Ovary (tissue), 3 donors: ENCODE results near the gene BRAT1.

Source experiments
- EP300 ChIP-seq: sonication (generic); formaldehyde crosslinking; IDR thresholded peaks from one replicate; pipeline ENCODE4 v1.6.1; 2017; ENCODE audit warnings: antibody characterized with exemption
- POLR2A ChIP-seq: fragments of 450-650 bp; IDR thresholded peaks from one replicate; pipeline ENCODE4 v1.6.1; 2017; ENCODE audit warnings: antibody characterized with exemption, mild to moderate bottlenecking, moderate library complexity
- TF ChIP-seq, protein P1 (sequence below), 3 donors: fragments of 450-650 bp in 2 of 3; fragments of 200-600 bp in 1 of 3; IDR thresholded peaks; one replicate each; pipeline versions ENCODE4 v1.5.1 to v1.8.0; 2016 to 2022; ENCODE audit warnings: antibody characterized with exemption in 3 of 3, mild to moderate bottlenecking in 1 of 3
- donor health status: DM: no; HTN: no; CAD: no.

GRCh38 chr7:2595258-2595860, 40.0 kb upstream of the BRAT1 start:
- TF ChIP-seq POLR2A, result no peak
- TF ChIP-seq, protein P1, sequence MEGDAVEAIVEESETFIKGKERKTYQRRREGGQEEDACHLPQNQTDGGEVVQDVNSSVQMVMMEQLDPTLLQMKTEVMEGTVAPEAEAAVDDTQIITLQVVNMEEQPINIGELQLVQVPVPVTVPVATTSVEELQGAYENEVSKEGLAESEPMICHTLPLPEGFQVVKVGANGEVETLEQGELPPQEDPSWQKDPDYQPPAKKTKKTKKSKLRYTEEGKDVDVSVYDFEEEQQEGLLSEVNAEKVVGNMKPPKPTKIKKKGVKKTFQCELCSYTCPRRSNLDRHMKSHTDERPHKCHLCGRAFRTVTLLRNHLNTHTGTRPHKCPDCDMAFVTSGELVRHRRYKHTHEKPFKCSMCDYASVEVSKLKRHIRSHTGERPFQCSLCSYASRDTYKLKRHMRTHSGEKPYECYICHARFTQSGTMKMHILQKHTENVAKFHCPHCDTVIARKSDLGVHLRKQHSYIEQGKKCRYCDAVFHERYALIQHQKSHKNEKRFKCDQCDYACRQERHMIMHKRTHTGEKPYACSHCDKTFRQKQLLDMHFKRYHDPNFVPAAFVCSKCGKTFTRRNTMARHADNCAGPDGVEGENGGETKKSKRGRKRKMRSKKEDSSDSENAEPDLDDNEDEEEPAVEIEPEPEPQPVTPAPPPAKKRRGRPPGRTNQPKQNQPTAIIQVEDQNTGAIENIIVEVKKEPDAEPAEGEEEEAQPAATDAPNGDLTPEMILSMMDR (IDR thresholded peaks at IDR 0.05), result no peak
- no peak for TF ChIP-seq EP300
